HUES6 (cell line): ENCODE data around the gene GBF1.
A peak's percentile ranks its signal among the peaks of the same experiment; 100 is the strongest.

ENCODE experiments used
- H3K27ac ChIP-seq: 2 replicates; pipeline ENCODE4 v1.7.0; 2013; ENCODE audit warnings: low read depth, mild to moderate bottlenecking, low read length, inconsistent platforms
- H3K27me3 ChIP-seq: 2 replicates; pipeline ENCODE4 v1.6.1; 2013; ENCODE audit warnings: low read length; ENCODE audit not compliant: control insufficient read depth, insufficient read depth
- H3K36me3 ChIP-seq: 2 replicates; pipeline ENCODE4 v1.6.1; 2013; ENCODE audit warnings: low read length; ENCODE audit not compliant: control insufficient read depth, insufficient read depth
- H3K4me1 ChIP-seq: 2 replicates; pipeline ENCODE4 v1.6.1; 2013; ENCODE audit warnings: low read length; ENCODE audit not compliant: control insufficient read depth, insufficient read depth
- H3K4me3 ChIP-seq: 2 replicates; pipeline ENCODE4 v1.5.1; 2013; ENCODE audit warnings: low read depth, low read length
- H3K9ac ChIP-seq: one replicate; pipeline ENCODE4 v1.6.1; 2013; ENCODE audit warnings: mild to moderate bottlenecking, low read length
- H3K9me3 ChIP-seq: 2 replicates; pipeline ENCODE4 v1.6.1; 2013; ENCODE audit warnings: low read depth, low read length; ENCODE audit not compliant: control insufficient read depth, insufficient read depth

The GBF1 gene

DNA sequence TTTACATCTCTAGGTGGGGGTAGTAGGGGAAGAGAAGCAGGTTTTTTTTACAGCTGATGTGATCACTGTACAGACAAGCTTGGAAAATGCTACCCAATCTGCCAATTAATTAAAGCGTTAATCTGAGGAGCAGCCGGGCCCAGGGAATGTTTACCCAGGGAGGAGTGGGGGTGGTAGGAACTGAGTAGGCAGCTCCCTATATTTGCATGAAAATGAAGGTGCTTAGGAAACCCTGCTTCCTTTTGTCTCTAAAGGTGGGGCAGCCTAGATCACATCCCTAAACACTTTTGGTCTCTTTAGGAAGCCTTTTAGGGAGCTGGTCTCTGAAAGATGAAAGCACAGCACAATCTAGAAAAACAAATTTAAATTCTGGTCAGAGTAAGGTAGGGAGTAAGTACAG, 97.1 kb downstream of the GBF1 start:
- H3K4me1 ChIP-seq: peaks cover 8% of the 10 kb centered on the region
- H3K9me3 ChIP-seq: no peaks in the 10 kb centered on the region
- 0 out of 2 replicates have a peak overlapping the region, but pooled peaks have one; percentile 4 for H3K4me3 ChIP-seq
- no peak overlapping the region for H3K27ac ChIP-seq
- peaks cover 5% of the 10 kb centered on the region for H3K36me3 ChIP-seq
- peaks cover 62% of the 10 kb centered on the region for H3K27me3 ChIP-seq
- H3K9ac ChIP-seq: no peak overlapping the region

DNA sequence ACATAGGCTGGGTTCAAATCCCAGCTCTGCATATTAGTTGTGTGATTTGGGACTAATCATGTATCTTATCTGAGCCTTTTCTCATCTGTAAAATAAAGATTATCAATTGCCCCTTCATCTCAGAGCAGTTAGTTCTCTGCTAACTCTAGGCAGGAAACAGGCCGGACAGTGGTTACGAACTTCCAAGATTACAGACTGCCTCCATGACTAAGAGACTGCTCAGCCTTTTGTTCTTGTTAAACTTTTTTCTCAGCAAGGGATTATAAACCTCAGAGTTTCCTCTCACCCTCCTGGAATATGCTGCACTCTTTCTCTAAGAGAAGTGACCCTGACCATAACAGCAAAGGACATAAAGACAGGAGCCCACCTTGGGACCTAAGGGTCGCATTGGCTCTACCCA, 97.6 kb downstream of the GBF1 start:
- 0 out of 2 replicates have a peak overlapping the region, but pooled peaks have one; percentile 4 for H3K4me3 ChIP-seq
- H3K4me1 ChIP-seq: peaks cover 8% of the 10 kb centered on the region
- no peak overlapping the region for H3K9ac ChIP-seq
- peaks cover 59% of the 10 kb centered on the region for H3K27me3 ChIP-seq
- H3K9me3 ChIP-seq: no peaks in the 10 kb centered on the region
- H3K36me3 ChIP-seq: peaks cover 5% of the 10 kb centered on the region
- H3K27ac ChIP-seq: no peak overlapping the region

DNA sequence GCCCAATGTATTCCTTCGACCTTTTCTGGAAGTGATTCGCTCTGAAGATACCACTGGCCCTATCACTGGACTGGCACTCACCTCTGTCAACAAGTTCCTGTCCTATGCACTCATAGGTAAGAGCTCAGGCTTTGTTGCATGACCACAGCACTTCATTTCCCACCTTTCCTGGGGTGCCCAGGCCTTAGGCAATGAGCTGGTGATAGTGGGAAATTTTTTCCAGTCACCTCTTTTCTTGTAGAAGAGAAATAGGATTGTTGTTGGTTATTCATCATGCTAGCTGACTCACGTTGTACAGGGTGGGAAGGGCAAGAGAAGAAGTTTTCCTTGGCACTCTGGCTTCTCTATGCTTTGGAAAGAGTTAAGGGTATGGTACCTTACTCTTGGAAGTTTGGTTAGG, 98.7 kb downstream of the GBF1 start:
- Histone ChIP-seq H3K27ac (no peak overlapping the region), H3K4me1 (peaks cover 8% of the 10 kb centered on the region), H3K36me3 (peaks cover 5% of the 10 kb centered on the region), H3K9ac (no peak overlapping the region), H3K4me3 (no peak overlapping the region), H3K9me3 (no peaks in the 10 kb centered on the region), H3K27me3 (peaks cover 54% of the 10 kb centered on the region)

DNA sequence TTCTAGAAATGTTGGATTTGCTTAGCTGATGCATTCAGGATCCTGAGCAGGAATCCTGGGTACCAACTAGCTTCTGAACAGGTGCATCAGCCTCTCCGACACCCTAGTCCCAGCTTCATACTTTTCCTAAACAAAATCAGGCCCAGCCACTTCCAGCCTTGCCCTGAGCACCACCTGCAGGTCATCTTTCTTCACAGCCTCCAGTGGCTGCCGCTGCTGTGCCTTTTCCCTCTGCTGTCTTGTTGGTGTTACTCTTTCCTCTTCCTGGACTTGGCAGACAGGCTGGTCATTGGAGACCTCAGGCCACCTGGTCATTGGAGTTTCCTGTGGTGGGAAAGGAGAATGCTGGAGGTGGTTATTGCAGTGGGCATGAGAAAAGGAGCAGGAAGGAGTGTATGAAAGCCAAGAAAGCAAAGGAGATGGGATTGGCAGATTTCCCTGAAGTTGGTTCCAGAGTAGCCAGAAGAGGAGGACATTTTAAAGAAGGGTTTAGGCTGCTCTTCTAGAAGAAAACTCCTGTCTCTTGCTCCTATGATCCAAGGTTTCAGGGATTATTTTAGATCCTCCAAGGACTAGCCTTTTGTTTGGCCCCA, 102.0 kb downstream of the GBF1 start:
- Histone ChIP-seq H3K9me3 (no peaks in the 10 kb centered on the region), H3K9ac (no peak overlapping the region), H3K27ac (no peak overlapping the region), H3K36me3 (peaks cover 6% of the 10 kb centered on the region), H3K4me3 (no peak overlapping the region), H3K27me3 (peaks cover 23% of the 10 kb centered on the region), H3K4me1 (peaks cover 6% of the 10 kb centered on the region)

DNA sequence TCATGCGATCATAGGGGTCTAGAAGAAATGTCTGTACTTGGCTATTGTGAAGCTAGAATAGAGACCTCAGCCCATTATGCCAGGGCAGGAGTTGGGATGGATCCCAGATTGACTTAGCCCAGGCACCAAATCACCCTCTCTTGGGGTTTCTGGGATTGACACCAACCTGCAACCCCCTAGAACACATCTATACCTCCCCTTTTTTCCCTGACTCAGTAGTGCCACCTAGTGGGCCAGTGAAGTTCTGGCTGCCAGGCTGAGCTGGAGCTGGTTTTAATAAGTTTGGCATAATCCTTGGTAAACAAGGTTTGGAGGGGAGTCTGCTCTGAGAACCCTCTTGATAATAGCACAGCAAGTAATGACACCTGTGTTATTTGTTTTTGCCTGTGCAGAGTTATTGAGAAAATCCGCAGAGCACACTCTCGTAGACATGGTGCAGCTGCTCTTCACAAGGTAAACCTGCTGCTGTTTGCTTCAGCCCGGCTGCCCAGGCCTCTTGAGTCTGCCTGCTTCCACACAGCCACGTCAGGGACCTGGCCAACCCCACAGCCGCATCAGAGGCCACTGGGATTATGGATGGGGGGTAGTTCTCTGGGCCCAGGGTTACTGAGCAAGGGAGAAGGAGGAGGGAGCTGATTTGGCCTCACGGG, 106.9 kb downstream of the GBF1 start:
- no peaks in the 10 kb centered on the region for H3K4me1 ChIP-seq
- H3K36me3 ChIP-seq: peaks cover 29% of the 10 kb centered on the region
- no peak overlapping the region for H3K27ac ChIP-seq
- no peaks in the 10 kb centered on the region for H3K27me3 ChIP-seq
- no peak overlapping the region for H3K9ac ChIP-seq
- H3K9me3 ChIP-seq: no peaks in the 10 kb centered on the region
- no peak overlapping the region for H3K4me3 ChIP-seq

DNA sequence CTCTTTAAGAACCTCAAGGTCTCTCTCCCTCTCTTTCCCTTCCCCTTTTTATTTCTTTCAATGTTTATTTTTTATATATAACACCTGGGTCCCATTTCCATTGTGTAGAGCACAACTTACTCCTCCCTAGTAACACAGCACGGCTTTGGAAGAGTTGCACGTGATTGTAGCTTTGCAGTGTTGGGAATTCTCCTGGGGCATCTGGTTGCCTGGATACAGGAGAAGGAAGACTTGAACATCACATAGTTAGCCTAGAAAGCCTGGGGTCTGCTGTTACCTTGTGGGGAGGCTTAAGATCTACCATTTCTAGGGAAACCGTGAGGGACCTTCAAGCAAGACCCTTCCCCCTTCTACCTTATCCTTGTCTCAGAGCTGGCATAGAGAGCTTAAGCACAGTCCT, 109.1 kb downstream of the GBF1 start:
- Histone ChIP-seq H3K36me3 (peaks cover 49% of the 10 kb centered on the region), H3K9ac (no peak overlapping the region), H3K27me3 (no peaks in the 10 kb centered on the region)

DNA sequence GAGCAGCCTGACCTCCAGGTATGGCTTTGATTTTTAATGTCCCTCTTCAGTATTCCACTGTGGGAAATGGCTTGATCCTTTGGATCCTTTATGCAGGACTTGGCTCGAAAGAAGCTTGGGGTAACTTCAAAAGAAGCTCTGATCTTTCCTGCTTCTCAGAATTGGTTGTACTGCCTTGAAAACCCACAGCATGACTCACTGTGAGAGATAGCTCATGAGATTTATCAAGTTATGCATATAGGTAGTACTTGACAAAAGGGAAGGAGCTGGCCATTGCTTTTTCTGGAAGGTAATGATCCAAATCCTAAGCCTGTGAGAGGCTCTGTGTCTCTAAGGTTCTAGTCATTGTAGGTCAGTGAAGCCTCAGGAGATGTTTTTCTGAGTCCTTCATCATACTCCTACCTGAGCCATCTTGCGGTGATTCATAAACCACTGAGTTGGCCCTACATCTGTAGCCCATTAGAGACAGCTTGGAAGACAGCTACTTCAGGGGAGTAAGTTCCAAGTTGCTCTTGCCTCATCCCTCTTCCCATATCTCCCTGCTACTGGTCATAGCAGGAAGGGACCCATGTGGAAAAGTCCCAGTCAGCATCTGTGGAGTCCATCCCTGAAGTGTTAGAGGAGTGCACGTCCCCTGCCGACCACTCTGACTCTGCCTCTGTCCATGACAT, 113.5 kb downstream of the GBF1 start:
- no peak overlapping the region for H3K9ac ChIP-seq
- H3K36me3 ChIP-seq: peaks cover 69% of the 10 kb centered on the region
- H3K4me1 ChIP-seq: no peaks in the 10 kb centered on the region
- H3K27me3 ChIP-seq: no peaks in the 10 kb centered on the region
- no peaks in the 10 kb centered on the region for H3K9me3 ChIP-seq
- H3K4me3 ChIP-seq: no peak overlapping the region
- no peak overlapping the region for H3K27ac ChIP-seq

More for the DNA sequence above, 109.1 kb downstream of the GBF1 start:
- no peaks in the 10 kb centered on the region for H3K4me1 ChIP-seq
- no peak overlapping the region for H3K4me3 ChIP-seq
- no peaks in the 10 kb centered on the region for H3K9me3 ChIP-seq
- no peak overlapping the region for H3K27ac ChIP-seq

DNA sequence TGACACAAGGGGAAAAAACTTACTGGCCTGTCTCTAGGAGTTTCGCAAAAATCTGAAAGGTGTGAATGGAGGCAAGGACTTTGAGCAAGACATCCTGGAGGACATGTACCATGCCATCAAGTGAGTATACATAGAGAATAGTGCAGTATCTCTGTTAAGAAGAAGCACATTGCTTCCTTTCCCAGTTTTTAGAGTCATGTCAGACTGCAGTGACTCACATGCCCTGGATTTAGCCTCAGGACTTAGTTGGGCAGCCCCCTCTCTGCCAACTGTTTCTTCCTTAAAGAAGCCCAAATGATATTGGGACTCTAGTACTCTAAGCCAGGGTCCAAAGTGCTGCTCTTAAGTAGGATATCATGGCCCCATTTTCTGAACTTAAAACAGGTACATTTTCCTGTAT, 122.1 kb downstream of the GBF1 start:
- peaks cover 5% of the 10 kb centered on the region; the same call in 1 of the 2 replicates for H3K4me1 ChIP-seq
- H3K4me3 ChIP-seq: no peak overlapping the region
- no peaks in the 10 kb centered on the region for H3K9me3 ChIP-seq
- no peak overlapping the region for H3K27ac ChIP-seq
- H3K36me3 ChIP-seq: peaks cover 85% of the 10 kb centered on the region
- H3K27me3 ChIP-seq: no peaks in the 10 kb centered on the region
- no peak overlapping the region for H3K9ac ChIP-seq

DNA sequence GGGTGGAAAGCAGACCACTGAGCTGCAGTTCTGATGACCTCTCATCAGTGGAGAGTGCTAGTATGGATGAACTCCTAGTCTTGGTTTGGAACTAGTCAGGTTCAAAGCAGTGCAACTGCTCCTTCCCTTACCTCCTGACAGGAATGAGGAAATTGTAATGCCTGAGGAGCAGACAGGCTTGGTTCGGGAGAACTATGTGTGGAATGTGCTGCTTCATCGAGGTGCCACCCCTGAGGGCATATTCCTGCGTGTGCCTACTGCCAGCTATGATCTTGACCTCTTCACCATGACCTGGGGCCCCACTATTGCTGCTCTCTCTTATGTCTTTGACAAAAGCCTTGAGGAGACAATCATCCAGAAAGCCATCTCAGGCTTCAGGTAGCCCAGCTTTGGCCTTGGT, 122.7 kb downstream of the GBF1 start:
- Histone ChIP-seq H3K9ac (no peak overlapping the region), H3K27ac (no peak overlapping the region; the same call in 1 of the 2 replicates), H3K4me3 (no peak overlapping the region), H3K27me3 (no peaks in the 10 kb centered on the region), H3K9me3 (no peaks in the 10 kb centered on the region), H3K36me3 (peaks cover 82% of the 10 kb centered on the region), H3K4me1 (peaks cover 5% of the 10 kb centered on the region; the same call in 1 of the 2 replicates)

DNA sequence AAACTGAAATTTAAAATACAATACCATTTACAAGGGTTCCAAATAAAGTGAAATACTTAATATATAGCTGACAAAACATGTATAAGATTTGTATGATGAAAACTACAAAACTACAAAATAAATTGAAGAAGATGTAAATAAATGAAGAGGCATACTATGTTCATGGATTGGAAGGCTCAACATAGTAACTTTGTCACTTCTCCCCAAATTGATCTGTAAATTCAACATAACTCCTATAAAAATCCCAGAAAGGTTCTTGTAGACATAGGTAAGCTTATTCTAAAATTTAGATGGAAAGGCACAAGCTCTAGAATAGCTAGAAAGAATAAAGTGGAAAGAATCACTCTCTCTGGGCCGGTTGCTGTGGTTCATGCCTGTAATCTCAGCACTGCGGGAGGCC, 126.0 kb downstream of the GBF1 start:
- H3K36me3 ChIP-seq: peaks cover 80% of the 10 kb centered on the region
- H3K27ac ChIP-seq: no peak overlapping the region
- no peaks in the 10 kb centered on the region for H3K27me3 ChIP-seq
- H3K4me3 ChIP-seq: no peak overlapping the region
- H3K9ac ChIP-seq: no peak overlapping the region
- peaks cover 5% of the 10 kb centered on the region; the same call in 1 of the 2 replicates for H3K4me1 ChIP-seq
- no peaks in the 10 kb centered on the region for H3K9me3 ChIP-seq

DNA sequence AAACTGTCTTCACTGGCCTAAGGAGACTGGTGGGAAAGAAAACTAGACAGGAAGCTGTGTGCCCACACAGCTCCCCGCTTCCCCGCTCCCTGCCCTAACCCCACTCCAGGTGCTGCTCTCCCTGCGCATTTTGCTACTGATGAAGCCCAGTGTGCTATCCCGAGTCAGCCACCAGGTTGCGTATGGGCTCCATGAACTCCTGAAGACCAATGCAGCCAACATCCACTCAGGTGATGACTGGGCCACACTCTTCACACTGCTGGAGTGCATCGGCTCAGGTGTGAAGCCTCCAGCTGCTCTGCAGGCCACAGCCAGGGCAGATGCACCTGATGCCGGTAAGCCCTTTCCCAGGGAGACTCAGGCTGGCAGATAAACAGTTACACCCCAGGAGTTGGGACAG, 129.9 kb downstream of the GBF1 start:
- Histone ChIP-seq H3K9me3 (no peaks in the 10 kb centered on the region), H3K9ac (no peak overlapping the region), H3K27me3 (no peaks in the 10 kb centered on the region), H3K36me3 (peaks cover 66% of the 10 kb centered on the region), H3K4me3 (no peak overlapping the region), H3K4me1 (no peaks in the 10 kb centered on the region), H3K27ac (no peak overlapping the region)
